PC-9 (cell line): ENCODE data around the gene FGFR3.

Experiments
- EZH2 ChIP-seq: fragments of 200-600 bp; sonication (generic); IDR thresholded peaks from 2 replicates; pipeline ENCODE4 v1.8.0; 2017; ENCODE audit warnings: antibody characterized with exemption, low read depth
- TF ChIP-seq, protein P1 (sequence below): fragments of 200-600 bp; sonication (generic); conservative IDR thresholded peaks from 2 replicates; pipeline ENCODE4 v1.6.1; 2017; ENCODE audit warnings: mixed run types, antibody characterized with exemption, mild to moderate bottlenecking, moderate library complexity

DNA sequence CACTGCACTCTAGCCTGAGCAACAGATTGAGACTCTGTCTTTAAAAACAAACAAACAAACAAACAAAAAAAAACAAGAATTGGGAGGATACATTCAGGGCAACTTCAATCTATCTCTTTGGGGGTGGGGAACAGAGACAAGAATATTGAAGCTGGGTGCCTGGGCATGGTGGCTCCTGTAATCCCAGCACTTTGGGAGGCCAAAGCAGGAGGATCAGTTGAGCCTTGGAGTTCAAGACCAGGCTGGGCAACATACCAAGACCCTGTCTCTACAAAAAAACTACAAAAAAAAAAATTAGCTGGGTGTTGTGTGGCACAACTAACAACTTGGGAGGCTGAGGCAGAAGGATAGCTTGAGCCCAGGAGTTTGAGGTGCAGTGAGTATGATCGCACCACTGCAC is 61.7 kb downstream of the FGFR3 start:
- TF ChIP-seq, protein P1, sequence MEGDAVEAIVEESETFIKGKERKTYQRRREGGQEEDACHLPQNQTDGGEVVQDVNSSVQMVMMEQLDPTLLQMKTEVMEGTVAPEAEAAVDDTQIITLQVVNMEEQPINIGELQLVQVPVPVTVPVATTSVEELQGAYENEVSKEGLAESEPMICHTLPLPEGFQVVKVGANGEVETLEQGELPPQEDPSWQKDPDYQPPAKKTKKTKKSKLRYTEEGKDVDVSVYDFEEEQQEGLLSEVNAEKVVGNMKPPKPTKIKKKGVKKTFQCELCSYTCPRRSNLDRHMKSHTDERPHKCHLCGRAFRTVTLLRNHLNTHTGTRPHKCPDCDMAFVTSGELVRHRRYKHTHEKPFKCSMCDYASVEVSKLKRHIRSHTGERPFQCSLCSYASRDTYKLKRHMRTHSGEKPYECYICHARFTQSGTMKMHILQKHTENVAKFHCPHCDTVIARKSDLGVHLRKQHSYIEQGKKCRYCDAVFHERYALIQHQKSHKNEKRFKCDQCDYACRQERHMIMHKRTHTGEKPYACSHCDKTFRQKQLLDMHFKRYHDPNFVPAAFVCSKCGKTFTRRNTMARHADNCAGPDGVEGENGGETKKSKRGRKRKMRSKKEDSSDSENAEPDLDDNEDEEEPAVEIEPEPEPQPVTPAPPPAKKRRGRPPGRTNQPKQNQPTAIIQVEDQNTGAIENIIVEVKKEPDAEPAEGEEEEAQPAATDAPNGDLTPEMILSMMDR = no peak
- TF ChIP-seq EZH2 = no peak
